ENCODE data around the gene ZNF566. TPM values are rescaled to one million over a fixed set of nuclear protein-coding genes. Genes with fewer than 3 reads are reported as not detected.
A peak's percentile ranks its signal among the peaks of the same experiment; 100 is the strongest.

The ZNF566 gene
- total and polyA plus RNA-seq, 8 donors: 1.8 to 58.2 (median 5.1) TPM

GRCh38 chr19:36527341-36527740 lies 38.0 kb upstream of the ZNF566 start:
- 5 to 15% (median 6%) methylated on average over 5 of the region's 5 CpGs for WGBS, 5 donors
- peak in 1 of 2 donors; percentile 48 for DNase-seq
- Histone ChIP-seq H3K9me3 (peaks cover 11 to 73% (median 42%) of the 10 kb centered on the region in 4 donors), H3K27me3 (no peaks in the 10 kb centered on the region), H3K4me3 (peak overlapping the region; percentile 63 to 85 (median 72)), H3K4me1 (peaks cover 7 to 26% (median 24%) of the 10 kb centered on the region in 4 donors), H3K36me3 (peaks cover 14 to 50% (median 34%) of the 10 kb centered on the region in 4 donors), H3K27ac (peak overlapping the region in 4 of 5 donors; percentile 91 to 95 (median 92))
- intact Hi-C loops (cut with DNase I; ENCODE audit: low total_unique reads): no loop called here
- TF ChIP-seq CTCF (IDR thresholded peaks at IDR 0.05): no peak
- TF ChIP-seq EP300 (IDR thresholded peaks at IDR 0.05): no peak
- no peak for TF ChIP-seq POLR2A (IDR thresholded peaks at IDR 0.05)
- no peak for TF ChIP-seq POLR2AphosphoS5 (IDR thresholded peaks at IDR 0.05)

- DNase-seq: no peak
- no peaks in the 10 kb centered on the region for H3K27me3 ChIP-seq
- TF ChIP-seq POLR2A (IDR thresholded peaks at IDR 0.05): no peak
- TF ChIP-seq EP300 (IDR thresholded peaks at IDR 0.05): no peak
- TF ChIP-seq CTCF (IDR thresholded peaks at IDR 0.05): no peak
- no peak for TF ChIP-seq POLR2AphosphoS5 (IDR thresholded peaks at IDR 0.05)
- WGBS, 5 donors: 76 to 86% (median 81%) methylated on average over 5 of the region's 5 CpGs
- H3K9me3 ChIP-seq: peaks cover 18 to 74% (median 43%) of the 10 kb centered on the region in 4 donors
- H3K27ac ChIP-seq: no peak overlapping the region
- H3K4me3 ChIP-seq: no peak overlapping the region
- intact Hi-C loops (cut with DNase I; ENCODE audit: low total_unique reads): no loop called here
- peaks cover 22 to 53% (median 41%) of the 10 kb centered on the region in 4 donors for H3K36me3 ChIP-seq
- H3K4me1 ChIP-seq: peaks cover 7 to 26% (median 24%) of the 10 kb centered on the region in 4 donors
These were observed 37.2 kb upstream of the ZNF566 start for GRCh38 chr19:36526581-36526980.

- Histone ChIP-seq H3K27ac (no peak overlapping the region), H3K27me3 (no peaks in the 10 kb centered on the region), H3K4me1 (peaks cover 7 to 26% (median 23%) of the 10 kb centered on the region in 4 donors), H3K36me3 (peaks cover 32 to 63% (median 61%) of the 10 kb centered on the region in 4 donors), H3K9me3 (peaks cover 24 to 77% (median 55%) of the 10 kb centered on the region in 4 donors), H3K4me3 (no peak overlapping the region)
- no peak for DNase-seq
- intact Hi-C loops (cut with DNase I; ENCODE audit: low total_unique reads): no loop called here
- TF ChIP-seq POLR2AphosphoS5 (IDR thresholded peaks at IDR 0.05): no peak
- 94 to 97% (median 96%) methylated on average over 4 of the region's 4 CpGs for WGBS, 5 donors
These were observed 35.3 kb upstream of the ZNF566 start for GRCh38 chr19:36524617-36525016.

GRCh38 chr19:36514012-36514612 lies 24.8 kb upstream of the ZNF566 start:
- Histone ChIP-seq H3K27me3 (no peaks in the 10 kb centered on the region), H3K36me3 (peaks cover 53 to 92% (median 68%) of the 10 kb centered on the region in 4 donors), H3K9me3 (peaks cover 85 to 100% (median 94%) of the 10 kb centered on the region in 4 donors), H3K4me1 (no peaks in the 10 kb centered on the region), H3K4me3 (no peak overlapping the region), H3K27ac (no peak overlapping the region)
- WGBS, 5 donors: 95 to 100% (median 96%) methylated on average over 2 of the region's 2 CpGs
- intact Hi-C loops (cut with DNase I; ENCODE audit: low total_unique reads): no loop called here
- no peak for DNase-seq
- TF ChIP-seq CTCF (IDR thresholded peaks at IDR 0.05) (no peak), POLR2A (IDR thresholded peaks at IDR 0.05) (no peak), POLR2AphosphoS5 (IDR thresholded peaks at IDR 0.05) (no peak), EP300 (IDR thresholded peaks at IDR 0.05) (no peak)

GRCh38 chr19:36508325-36508724 lies 19.0 kb upstream of the ZNF566 start:
- Histone ChIP-seq H3K36me3 (peaks cover 0 to 34% (median 12%) of the 10 kb centered on the region in 4 donors), H3K9me3 (peaks cover 54 to 100% (median 91%) of the 10 kb centered on the region in 4 donors), H3K27me3 (no peaks in the 10 kb centered on the region), H3K4me3 (no peak overlapping the region), H3K27ac (no peak overlapping the region), H3K4me1 (no peaks in the 10 kb centered on the region)
- no peak for DNase-seq
- intact Hi-C loops (cut with DNase I; ENCODE audit: low total_unique reads): no loop called here
- WGBS, 5 donors: 85 to 95% (median 88%) methylated on average over 3 of the region's 3 CpGs
- TF ChIP-seq POLR2AphosphoS5 (IDR thresholded peaks at IDR 0.05) (no peak), CTCF (IDR thresholded peaks at IDR 0.05) (no peak), EP300 (IDR thresholded peaks at IDR 0.05) (no peak), POLR2A (IDR thresholded peaks at IDR 0.05) (no peak)
